ENCODE results near the gene DLGAP3.

The DLGAP3 gene

DNA sequence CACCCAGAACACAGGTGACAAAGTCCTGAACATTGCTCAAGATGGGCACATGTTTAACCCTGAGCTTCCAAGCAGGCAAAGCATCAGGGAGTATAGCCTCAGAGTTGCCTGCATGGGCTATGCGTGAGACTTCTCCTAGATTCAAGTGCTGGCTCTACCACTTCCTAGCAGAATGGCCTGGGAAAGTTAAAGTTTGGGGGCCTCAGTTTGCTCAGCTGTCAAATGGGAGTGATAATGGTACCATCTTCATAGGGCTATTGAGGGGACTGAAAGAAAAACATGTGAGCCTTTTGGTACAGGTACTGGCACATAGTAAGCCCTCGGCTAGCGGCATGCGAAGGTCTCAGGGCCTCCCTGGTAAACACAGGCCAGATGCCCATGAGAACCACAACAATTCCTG is 41.9 kb downstream of the DLGAP3 start:
- Mint-ChIP-seq H3K9me3 (peaks cover 9% of the 10 kb centered on the region), H3K4me1 (peaks cover 6% of the 10 kb centered on the region)

DNA sequence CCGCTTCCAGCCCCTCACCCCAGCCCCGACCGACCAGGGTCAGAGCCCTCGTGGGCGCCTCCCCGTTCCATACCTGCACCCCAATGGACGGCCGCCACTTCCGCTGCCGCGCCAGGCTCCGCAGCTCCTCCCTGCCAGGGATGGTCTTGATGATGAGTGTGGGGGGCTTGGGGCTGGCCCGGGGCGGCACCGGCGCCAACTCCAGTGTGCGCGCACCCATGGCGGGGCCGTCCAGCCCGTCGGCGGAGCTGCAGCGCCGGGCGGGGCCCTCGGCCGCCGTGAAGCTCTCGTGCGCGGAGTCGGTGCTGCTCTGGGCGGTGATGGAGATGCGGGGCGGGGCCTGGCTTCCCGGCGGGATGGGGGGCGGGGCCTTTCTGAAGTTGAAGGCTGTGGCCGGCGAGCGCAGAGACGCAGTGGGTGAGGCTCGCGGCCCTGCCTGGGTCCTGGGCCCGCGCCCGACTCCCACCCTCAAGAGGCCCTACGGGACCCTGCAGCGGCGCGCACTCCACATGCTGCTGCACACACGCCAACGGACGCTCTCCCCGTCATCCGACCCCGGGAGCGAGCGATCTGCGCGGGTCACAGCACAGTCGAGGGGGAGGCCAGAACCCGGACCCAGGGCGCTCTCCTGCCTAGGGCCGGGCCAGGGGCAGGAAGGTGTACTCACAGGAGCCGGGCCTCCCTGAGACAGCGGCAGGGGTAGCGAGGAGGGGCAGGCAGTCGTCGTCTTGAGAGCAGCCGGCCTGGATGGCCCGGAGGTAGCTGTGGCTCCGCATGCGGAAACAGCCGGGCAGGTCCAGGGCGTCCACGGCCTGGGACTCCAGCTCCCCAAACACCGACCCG is 43.8 kb downstream of the DLGAP3 start:
- H3K4me3 Mint-ChIP-seq = peak overlapping the region; percentile 78
- peaks cover 69% of the 10 kb centered on the region for H3K27me3 Mint-ChIP-seq
- H3K9me3 Mint-ChIP-seq = no peaks in the 10 kb centered on the region
- no peak overlapping the region for H3K27ac Mint-ChIP-seq (ENCODE audit: low read depth)
- H3K4me1 Mint-ChIP-seq = peaks cover 6% of the 10 kb centered on the region
- DNase-seq (ENCODE audit: low spot score in 2 of 2) (no peak), ATAC-seq (replicated peaks; ENCODE audit: extremely low read depth, poor library complexity, severe bottlenecking) (peak; percentile 49)
- H3K36me3 Mint-ChIP-seq (ENCODE audit: insufficient read depth) = peaks cover 3% of the 10 kb centered on the region

More for the DNA sequence above, 41.9 kb downstream of the DLGAP3 start:
- Mint-ChIP-seq H3K27ac (ENCODE audit: low read depth) (no peak overlapping the region), H3K27me3 (peaks cover 79% of the 10 kb centered on the region), H3K4me3 (no peak overlapping the region), H3K36me3 (ENCODE audit: insufficient read depth) (peaks cover 3% of the 10 kb centered on the region)
- DNase-seq (ENCODE audit: low spot score in 2 of 2) = no peak
- ATAC-seq (replicated peaks; ENCODE audit: extremely low read depth, poor library complexity, severe bottlenecking) = no peak

DNA sequence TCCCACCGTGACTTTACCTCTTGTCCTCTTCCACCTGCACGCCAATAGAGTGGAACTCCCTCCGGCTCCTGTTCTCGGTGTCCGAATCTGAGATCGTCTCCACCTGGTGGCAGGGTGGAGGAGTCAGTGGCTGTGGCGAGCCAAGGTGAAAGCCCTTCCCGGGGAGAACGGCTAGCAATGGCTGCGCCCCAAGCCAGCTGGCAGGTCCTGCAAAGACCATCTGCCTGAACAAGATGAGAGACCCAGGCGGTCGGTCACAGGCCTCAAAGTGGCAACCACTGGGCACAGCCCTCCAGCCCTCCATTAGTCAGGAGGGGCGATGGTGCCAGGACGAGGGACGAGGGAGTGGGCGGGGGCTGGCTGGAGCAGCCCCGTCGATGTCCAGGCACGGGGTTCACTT is 44.5 kb downstream of the DLGAP3 start:
- DNase-seq (ENCODE audit: low spot score in 2 of 2) (no peak), ATAC-seq (replicated peaks; ENCODE audit: extremely low read depth, poor library complexity, severe bottlenecking) (no peak)
- peaks cover 3% of the 10 kb centered on the region for H3K36me3 Mint-ChIP-seq (ENCODE audit: insufficient read depth)
- H3K9me3 Mint-ChIP-seq = no peaks in the 10 kb centered on the region
- H3K27me3 Mint-ChIP-seq = peaks cover 62% of the 10 kb centered on the region
- H3K4me3 Mint-ChIP-seq = peak overlapping the region; percentile 78
- no peak overlapping the region for H3K27ac Mint-ChIP-seq (ENCODE audit: low read depth)
- peaks cover 6% of the 10 kb centered on the region for H3K4me1 Mint-ChIP-seq

DNA sequence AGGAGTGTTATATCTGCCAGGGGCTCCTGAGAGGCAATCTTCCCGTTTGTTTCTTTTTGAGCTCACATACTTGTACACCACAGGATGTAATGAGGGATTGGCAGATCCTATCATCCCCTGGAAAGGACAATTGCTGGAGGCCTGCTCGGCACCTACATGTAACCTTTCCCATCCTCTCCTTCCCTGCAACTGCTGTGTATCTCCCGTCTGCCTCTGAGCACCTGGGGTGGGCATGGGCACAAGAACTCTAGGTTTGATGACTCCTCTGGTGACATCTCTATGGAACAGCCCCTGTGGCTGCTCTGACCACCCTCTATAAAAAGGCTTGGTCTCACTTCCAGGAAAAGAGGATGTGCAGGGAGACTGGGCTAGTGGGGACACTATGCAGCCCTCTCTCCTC is 44.9 kb downstream of the DLGAP3 start:
- Mint-ChIP-seq H3K4me3 (peak overlapping the region; percentile 78), H3K9me3 (no peaks in the 10 kb centered on the region), H3K27me3 (peaks cover 58% of the 10 kb centered on the region), H3K4me1 (peaks cover 6% of the 10 kb centered on the region), H3K27ac (ENCODE audit: low read depth) (no peak overlapping the region), H3K36me3 (ENCODE audit: insufficient read depth) (peaks cover 3% of the 10 kb centered on the region)
- ATAC-seq (replicated peaks; ENCODE audit: extremely low read depth, poor library complexity, severe bottlenecking) (no peak), DNase-seq (ENCODE audit: low spot score in 2 of 2) (no peak)

DNA sequence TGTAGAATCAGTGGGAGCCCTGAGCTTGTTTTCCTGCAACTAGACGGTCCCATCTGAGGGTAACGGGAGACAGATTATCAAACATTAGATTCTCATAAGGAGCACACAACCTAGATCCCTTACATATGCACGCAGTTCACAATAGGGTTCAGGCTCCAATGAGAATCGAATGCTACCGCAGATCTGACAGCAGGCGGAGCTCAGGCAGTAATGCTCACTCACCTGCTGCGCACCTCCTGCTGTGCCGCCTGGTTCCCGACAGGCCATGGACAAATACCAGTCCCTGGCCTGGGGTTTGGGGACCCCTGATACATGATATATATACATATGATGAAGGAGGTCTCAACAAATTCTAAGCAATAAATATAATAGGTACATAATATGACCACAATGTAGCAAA is 50.2 kb downstream of the DLGAP3 start:
- Mint-ChIP-seq H3K27ac (ENCODE audit: low read depth) (no peak overlapping the region), H3K27me3 (peaks cover 54% of the 10 kb centered on the region), H3K9me3 (no peaks in the 10 kb centered on the region), H3K4me3 (no peak overlapping the region), H3K36me3 (ENCODE audit: insufficient read depth) (no peaks in the 10 kb centered on the region), H3K4me1 (no peaks in the 10 kb centered on the region)
- no peak for DNase-seq (ENCODE audit: low spot score in 2 of 2)
- no peak for ATAC-seq (replicated peaks; ENCODE audit: extremely low read depth, poor library complexity, severe bottlenecking)

DNA sequence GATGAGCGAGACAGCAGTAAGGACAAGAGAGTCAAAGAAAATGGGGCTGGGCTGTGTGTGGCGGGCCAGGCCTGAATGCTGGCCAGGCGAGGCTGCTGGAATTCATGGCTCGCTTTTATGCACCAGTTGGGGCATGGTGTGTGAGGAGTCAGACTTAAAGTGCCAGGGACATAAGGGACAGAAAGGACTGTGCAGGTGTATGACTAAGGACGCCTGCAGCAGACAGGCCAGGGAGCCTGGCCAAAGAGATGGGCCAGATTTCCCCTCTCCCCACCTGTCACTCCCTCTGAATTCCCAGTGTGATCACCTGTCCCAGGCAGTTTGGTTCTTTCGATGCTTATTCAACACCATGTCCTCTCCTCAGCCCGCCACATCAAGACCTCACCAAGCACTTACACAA is 53.0 kb downstream of the DLGAP3 start:
- no peaks in the 10 kb centered on the region for H3K9me3 Mint-ChIP-seq
- no peak overlapping the region for H3K4me3 Mint-ChIP-seq
- H3K27me3 Mint-ChIP-seq = peaks cover 66% of the 10 kb centered on the region
- H3K36me3 Mint-ChIP-seq (ENCODE audit: insufficient read depth) = no peaks in the 10 kb centered on the region
- H3K27ac Mint-ChIP-seq (ENCODE audit: low read depth) = no peak overlapping the region
- no peak for ATAC-seq (replicated peaks; ENCODE audit: extremely low read depth, poor library complexity, severe bottlenecking)
- H3K4me1 Mint-ChIP-seq = no peaks in the 10 kb centered on the region
- no peak for DNase-seq (ENCODE audit: low spot score in 2 of 2)

DNA sequence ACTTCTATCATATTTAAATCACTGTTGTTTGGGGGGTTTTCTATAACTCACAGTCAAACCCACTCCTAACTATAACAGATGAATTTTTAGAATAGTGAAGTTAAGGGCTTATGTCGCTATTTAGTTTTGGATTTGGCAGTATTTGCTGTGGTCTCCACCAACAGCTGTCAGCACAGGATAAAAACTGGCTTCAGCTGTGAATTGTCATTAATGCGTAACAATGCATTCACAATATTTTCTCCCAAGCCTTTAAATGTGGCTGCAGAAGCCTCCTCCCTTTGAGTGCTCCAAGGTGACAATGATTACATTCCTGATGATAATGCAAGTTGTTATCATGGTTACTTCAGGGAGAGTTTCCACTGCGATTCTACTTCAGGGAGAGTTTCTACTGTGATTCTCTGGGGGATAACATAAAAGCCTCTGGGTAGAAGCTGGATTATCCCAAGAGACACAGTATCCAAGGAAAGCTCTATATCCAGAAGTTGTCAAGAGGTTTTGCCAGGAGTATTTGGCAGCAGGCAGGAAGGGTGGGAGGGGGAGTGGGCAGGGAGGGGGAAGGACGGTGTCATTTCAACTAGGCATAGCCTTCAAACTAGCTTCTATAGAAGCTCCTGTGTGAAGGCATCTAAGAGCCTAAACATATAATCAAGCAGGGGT is 55.0 kb downstream of the DLGAP3 start:
- Mint-ChIP-seq H3K4me1 (no peaks in the 10 kb centered on the region), H3K27ac (ENCODE audit: low read depth) (no peak overlapping the region), H3K9me3 (no peaks in the 10 kb centered on the region), H3K4me3 (no peak overlapping the region), H3K36me3 (ENCODE audit: insufficient read depth) (peaks cover 4% of the 10 kb centered on the region), H3K27me3 (peaks cover 72% of the 10 kb centered on the region)
- no peak for ATAC-seq (replicated peaks; ENCODE audit: extremely low read depth, poor library complexity, severe bottlenecking)
- no peak for DNase-seq (ENCODE audit: low spot score in 2 of 2)

DNA sequence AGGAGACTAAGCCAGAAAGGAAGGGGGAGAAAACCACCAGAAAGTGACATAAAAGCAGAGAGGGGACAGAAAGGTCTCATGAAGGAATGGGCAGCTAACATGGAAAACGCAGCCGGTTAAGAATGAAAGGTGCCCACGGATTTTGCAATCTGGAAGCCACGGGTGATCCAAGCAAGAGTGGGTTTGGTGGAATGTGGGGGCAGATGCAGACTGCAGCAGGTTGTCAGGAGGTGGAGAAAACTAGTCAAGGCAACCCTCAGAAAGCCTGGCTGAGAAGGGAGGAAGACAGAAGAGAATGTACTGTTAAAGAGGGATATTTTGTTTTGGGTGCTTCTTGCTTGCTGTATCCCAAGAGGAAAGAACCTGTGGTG is 57.3 kb downstream of the DLGAP3 start:
- Mint-ChIP-seq H3K4me3 (no peak overlapping the region), H3K27me3 (peaks cover 63% of the 10 kb centered on the region), H3K27ac (ENCODE audit: low read depth) (no peak overlapping the region), H3K4me1 (peaks cover 9% of the 10 kb centered on the region), H3K36me3 (ENCODE audit: insufficient read depth) (peaks cover 4% of the 10 kb centered on the region), H3K9me3 (no peaks in the 10 kb centered on the region)
- ATAC-seq (replicated peaks; ENCODE audit: extremely low read depth, poor library complexity, severe bottlenecking) (no peak), DNase-seq (ENCODE audit: low spot score in 2 of 2) (no peak)

DNA sequence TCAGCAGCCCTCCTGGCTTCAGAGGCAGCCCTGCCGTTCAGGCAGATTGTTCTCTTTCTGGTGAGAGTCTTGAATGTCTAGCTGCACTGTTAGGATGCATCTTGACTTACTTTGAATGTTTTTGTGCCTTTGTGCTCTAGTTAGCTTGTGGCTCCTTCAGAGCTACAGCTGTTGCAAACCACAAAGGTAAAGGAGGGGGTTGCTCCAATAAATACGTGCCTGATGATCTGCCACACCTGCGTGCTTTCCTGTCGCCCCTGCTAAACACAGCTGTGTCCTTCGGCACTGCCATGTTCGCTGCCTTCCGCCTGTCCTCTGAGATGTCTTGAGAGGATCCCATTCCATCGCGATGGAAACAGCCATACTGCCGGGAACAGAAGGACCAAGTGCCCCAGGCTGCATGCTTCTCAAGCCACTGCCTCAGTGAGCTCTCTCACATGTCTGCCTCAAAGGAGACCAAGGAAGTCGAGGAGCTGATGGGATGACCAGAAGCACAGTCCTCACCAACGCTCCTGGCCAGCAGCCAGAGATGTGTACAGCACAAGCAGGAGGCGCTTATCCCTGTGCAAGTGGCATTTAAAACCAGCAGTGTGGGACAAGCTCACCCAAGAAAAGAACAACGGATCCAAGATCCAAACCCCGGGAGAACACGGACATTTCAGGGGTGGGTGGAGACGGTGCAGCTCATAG is 57.9 kb downstream of the DLGAP3 start:
- H3K36me3 Mint-ChIP-seq (ENCODE audit: insufficient read depth) = peaks cover 4% of the 10 kb centered on the region
- no peak for ATAC-seq (replicated peaks; ENCODE audit: extremely low read depth, poor library complexity, severe bottlenecking)
- no peak for DNase-seq (ENCODE audit: low spot score in 2 of 2)
- H3K4me1 Mint-ChIP-seq = peaks cover 13% of the 10 kb centered on the region
- H3K27me3 Mint-ChIP-seq = peaks cover 58% of the 10 kb centered on the region
- H3K9me3 Mint-ChIP-seq = no peaks in the 10 kb centered on the region
- H3K4me3 Mint-ChIP-seq = no peak overlapping the region
- H3K27ac Mint-ChIP-seq (ENCODE audit: low read depth) = no peak overlapping the region

DNA sequence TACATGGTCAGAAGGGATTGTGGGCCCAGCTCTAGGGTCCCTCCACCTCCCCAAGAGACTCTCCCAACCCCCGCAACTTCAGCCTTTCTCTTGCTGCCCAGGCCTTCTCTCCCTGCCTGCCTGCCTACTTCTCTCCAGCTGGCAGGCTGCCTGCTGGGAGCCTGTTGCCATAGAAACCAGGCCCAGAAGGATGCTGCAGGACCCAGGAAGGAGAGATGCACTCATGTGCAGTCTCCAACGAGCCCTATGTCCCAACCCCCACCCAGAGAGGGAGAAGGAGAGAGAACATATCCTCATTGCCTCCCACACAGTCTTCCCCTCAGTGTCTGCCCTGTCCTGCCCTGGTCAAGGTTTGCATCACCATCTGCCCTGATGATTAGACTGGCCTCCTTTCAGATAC is 59.1 kb downstream of the DLGAP3 start:
- H3K4me1 Mint-ChIP-seq = peaks cover 13% of the 10 kb centered on the region
- H3K36me3 Mint-ChIP-seq (ENCODE audit: insufficient read depth) = peaks cover 11% of the 10 kb centered on the region
- no peak overlapping the region for H3K4me3 Mint-ChIP-seq
- H3K27me3 Mint-ChIP-seq = peaks cover 46% of the 10 kb centered on the region
- H3K27ac Mint-ChIP-seq (ENCODE audit: low read depth) = no peak overlapping the region
- H3K9me3 Mint-ChIP-seq = no peaks in the 10 kb centered on the region
- ATAC-seq (replicated peaks; ENCODE audit: extremely low read depth, poor library complexity, severe bottlenecking) = no peak
- no peak for DNase-seq (ENCODE audit: low spot score in 2 of 2)

DNA sequence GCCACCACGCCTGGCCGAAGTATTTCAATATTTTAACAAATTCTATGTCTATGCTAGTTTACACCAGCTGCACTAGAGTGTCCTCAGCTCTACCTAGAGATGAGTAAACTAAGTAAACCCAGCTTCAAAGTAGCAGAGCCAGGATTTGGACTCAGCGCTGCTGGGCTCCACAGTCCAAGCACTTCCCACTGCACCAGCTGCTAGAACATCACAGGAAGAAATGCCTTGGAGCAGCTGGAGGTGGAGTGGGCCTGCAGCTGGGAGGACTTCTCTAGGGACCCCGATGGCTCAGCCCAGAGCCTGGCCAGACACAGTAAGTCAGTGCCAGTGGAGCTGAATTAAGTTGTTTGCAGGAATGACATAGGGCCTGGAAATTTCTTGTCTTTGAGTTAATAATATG is 59.7 kb downstream of the DLGAP3 start:
- no peaks in the 10 kb centered on the region for H3K9me3 Mint-ChIP-seq
- peaks cover 15% of the 10 kb centered on the region for H3K4me1 Mint-ChIP-seq
- DNase-seq (ENCODE audit: low spot score in 2 of 2) (no peak), ATAC-seq (replicated peaks; ENCODE audit: extremely low read depth, poor library complexity, severe bottlenecking) (no peak)
- H3K27me3 Mint-ChIP-seq = peaks cover 40% of the 10 kb centered on the region
- H3K36me3 Mint-ChIP-seq (ENCODE audit: insufficient read depth) = peaks cover 11% of the 10 kb centered on the region
- H3K4me3 Mint-ChIP-seq = no peak overlapping the region
- H3K27ac Mint-ChIP-seq (ENCODE audit: low read depth) = no peak overlapping the region

DNA sequence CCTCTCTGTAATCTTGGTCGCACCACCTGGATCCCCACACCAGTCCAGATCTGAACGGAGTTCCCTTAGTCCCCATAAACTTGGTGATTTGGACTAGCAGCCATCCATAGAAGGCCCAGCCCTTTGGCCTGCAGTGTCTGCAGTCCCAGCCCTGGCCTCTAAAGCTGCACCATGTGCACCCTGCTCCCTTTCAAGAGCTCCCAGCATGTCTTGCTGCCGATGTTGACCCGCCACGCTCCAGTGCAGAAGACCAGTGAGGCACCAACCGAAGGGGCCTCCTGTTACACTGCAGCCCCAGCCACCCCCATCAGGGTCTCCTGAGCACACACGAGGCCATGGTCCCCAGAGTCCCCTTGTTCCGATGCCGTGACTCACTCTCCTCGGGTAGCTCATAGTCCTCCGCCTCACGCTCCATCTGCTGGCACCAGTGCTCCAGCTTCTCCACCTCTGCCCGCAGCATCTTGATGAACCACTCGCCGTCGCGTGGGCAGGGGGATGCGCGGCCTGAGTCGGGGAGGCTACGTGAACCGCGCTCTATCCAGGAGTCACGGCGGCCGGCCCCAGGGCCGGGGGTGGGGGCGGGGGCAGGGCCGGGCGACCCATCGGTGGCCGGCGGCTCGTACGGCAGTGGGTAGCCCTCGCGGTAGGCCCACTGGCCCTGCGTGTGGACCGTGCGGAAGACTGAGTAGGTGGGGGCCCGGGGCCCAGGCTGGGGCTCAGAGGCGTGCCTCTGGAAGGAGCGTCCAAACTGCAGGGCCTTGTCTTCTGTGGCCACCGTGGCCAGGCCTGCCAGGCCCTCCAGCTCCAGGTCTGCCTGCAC is 61.0 kb downstream of the DLGAP3 start:
- Mint-ChIP-seq H3K27me3 (peaks cover 27% of the 10 kb centered on the region), H3K36me3 (ENCODE audit: insufficient read depth) (peaks cover 11% of the 10 kb centered on the region), H3K4me3 (no peak overlapping the region), H3K4me1 (peaks cover 28% of the 10 kb centered on the region), H3K27ac (ENCODE audit: low read depth) (peak overlapping the region; percentile 29), H3K9me3 (no peaks in the 10 kb centered on the region)
- DNase-seq (ENCODE audit: low spot score in 2 of 2) = no peak
- ATAC-seq (replicated peaks; ENCODE audit: extremely low read depth, poor library complexity, severe bottlenecking) = no peak

All from central memory CD8-positive, alpha-beta T cell (primary cell).